HG03520 (cell line): ENCODE measurements around the gene GRK5.

Experiments used
- ATAC-seq: cut with Tn5 transposase; IDR thresholded peaks from one replicate; pipeline ENCODE4 v1.9.1; 2021; ENCODE audit warnings: mild to moderate bottlenecking, moderate library complexity; ENCODE audit not compliant: unreplicated experiment

Gene GRK5

GRCh38 chr10:119415121-119415520, 207.8 kb downstream of the GRK5 start:
- no peak for ATAC-seq

- no peak for ATAC-seq
Observed at GRCh38 chr10:119415536-119416503, 208.4 kb downstream of the GRK5 start.

GRCh38 chr10:119416855-119417254, 209.5 kb downstream of the GRK5 start:
- ATAC-seq: no peak

- no peak for ATAC-seq
Observed at GRCh38 chr10:119417852-119418251, 210.5 kb downstream of the GRK5 start.

GRCh38 chr10:119418362-119418761, 211.0 kb downstream of the GRK5 start:
- ATAC-seq: no peak

- no peak for ATAC-seq
Observed at GRCh38 chr10:119419931-119420330, 212.6 kb downstream of the GRK5 start.

GRCh38 chr10:119420950-119421875, 213.8 kb downstream of the GRK5 start:
- no peak for ATAC-seq

- ATAC-seq: no peak
Observed at GRCh38 chr10:119421891-119422681, 214.7 kb downstream of the GRK5 start.

- no peak for ATAC-seq
Observed at GRCh38 chr10:119422682-119423509, 215.5 kb downstream of the GRK5 start.

GRCh38 chr10:119423510-119424257, 216.3 kb downstream of the GRK5 start:
- no peak for ATAC-seq

GRCh38 chr10:119424258-119424975, 217.0 kb downstream of the GRK5 start:
- ATAC-seq: no peak

- no peak for ATAC-seq
Observed at GRCh38 chr10:119425102-119425880, 217.9 kb downstream of the GRK5 start.

- no peak for ATAC-seq
Observed at GRCh38 chr10:119425881-119426170, 218.5 kb downstream of the GRK5 start.

GRCh38 chr10:119426699-119427098, 219.3 kb downstream of the GRK5 start:
- no peak for ATAC-seq

- ATAC-seq: no peak
Observed at GRCh38 chr10:119427263-119427864, 220.0 kb downstream of the GRK5 start.

- no peak for ATAC-seq
Observed at GRCh38 chr10:119428789-119429188, 221.4 kb downstream of the GRK5 start.

GRCh38 chr10:119429771-119430170, 222.4 kb downstream of the GRK5 start:
- no peak for ATAC-seq
